Suprapubic skin (tissue), 4 donors: ENCODE data around the gene PTGIS. TPM values are rescaled to one million over a fixed set of nuclear protein-coding genes. Genes with fewer than 3 reads are reported as not detected.

Experiments
- DNase-seq, 2 donors: peaks; one replicate each; pipeline ENCODE4 v3.0.0-alpha.2; 2019; ENCODE audit warnings: low spot score in 2 of 2
- H3K27ac ChIP-seq: fragments of 200-600 bp; sonication (generic); one replicate; pipeline ENCODE4 v1.5.1; 2019
- H3K27me3 ChIP-seq: fragments of 200-600 bp; sonication (generic); one replicate; pipeline ENCODE4 v1.5.1; 2019
- H3K36me3 ChIP-seq: fragments of 200-600 bp; sonication (generic); one replicate; pipeline ENCODE4 v1.5.1; 2019
- H3K4me1 ChIP-seq: fragments of 200-600 bp; sonication (generic); one replicate; pipeline ENCODE4 v1.5.1; 2019
- H3K4me3 ChIP-seq: fragments of 200-600 bp; sonication (generic); one replicate; pipeline ENCODE4 v1.5.1; 2019; ENCODE audit warnings: mild to moderate bottlenecking
- H3K9me3 ChIP-seq: fragments of 200-600 bp; sonication (generic); one replicate; pipeline ENCODE4 v1.5.1; 2019
- CTCF ChIP-seq, 2 donors: fragments of 200-600 bp in 1 of 2; fragments of 450-650 bp in 1 of 2; sonication (generic) in 1 of 2; IDR thresholded peaks; one replicate each; pipeline ENCODE4 v1.5.1; 2016 to 2019; ENCODE audit warnings: antibody characterized with exemption in 2 of 2, mild to moderate bottlenecking in 1 of 2, moderate library complexity in 1 of 2
- EP300 ChIP-seq: sonication (generic); formaldehyde crosslinking; IDR thresholded peaks from one replicate; pipeline ENCODE4 v1.6.1; 2017; ENCODE audit warnings: antibody characterized with exemption
- POLR2A ChIP-seq, 2 donors: fragments of 450-650 bp; IDR thresholded peaks; one replicate each; pipeline ENCODE4 v1.6.1; 2017; ENCODE audit warnings: antibody characterized with exemption in 2 of 2, mild to moderate bottlenecking in 2 of 2, moderate library complexity in 2 of 2
- POLR2AphosphoS5 ChIP-seq, 3 donors: sonication (generic); formaldehyde crosslinking; IDR thresholded peaks; one replicate each; pipeline ENCODE4 v1.6.1; 2017; ENCODE audit warnings: antibody characterized with exemption in 3 of 3
- WGBS: methylation state at CpG from one replicate; pipeline ENCODE4 v1.1.5; 2018; 5-methylcytosine and 5-hydroxymethylcytosine counted together
- total RNA-seq, 4 donors: library from RNA; depleted of rRNA; stranded (reverse); fragments of >200 nt; gene quantifications; one replicate each; pipeline ENCODE4 v1.1.0, GENCODE V29; 2016

Gene PTGIS
- total RNA-seq, 4 donors from 2014 or later, result 4.3 to 14.4 (median 7.0) TPM

GRCh38 chr20:49521356-49521755 is 46.6 kb downstream of the PTGIS start:
- no peak overlapping the region for H3K4me3 ChIP-seq
- DNase-seq, result no peak
- no peaks in the 10 kb centered on the region for H3K4me1 ChIP-seq
- TF ChIP-seq POLR2A (IDR thresholded peaks at IDR 0.05) (no peak), EP300 (no peak), POLR2AphosphoS5 (IDR thresholded peaks at IDR 0.05) (no peak), CTCF (IDR thresholded peaks at IDR 0.05) (no peak)
- no peaks in the 10 kb centered on the region for H3K27me3 ChIP-seq
- 55% methylated on average over 4 of the region's 4 CpGs for WGBS
- H3K27ac ChIP-seq, result no peak overlapping the region
- no peaks in the 10 kb centered on the region for H3K9me3 ChIP-seq
- H3K36me3 ChIP-seq, result no peaks in the 10 kb centered on the region

- no peak for TF ChIP-seq POLR2A (IDR thresholded peaks at IDR 0.05)
- TF ChIP-seq CTCF (IDR thresholded peaks at IDR 0.05), result no peak
- no peak for TF ChIP-seq EP300
- TF ChIP-seq POLR2AphosphoS5 (IDR thresholded peaks at IDR 0.05), result no peak
- no peak overlapping the region for H3K4me3 ChIP-seq
- H3K9me3 ChIP-seq, result no peaks in the 10 kb centered on the region
- no peaks in the 10 kb centered on the region for H3K27me3 ChIP-seq
- H3K4me1 ChIP-seq, result no peaks in the 10 kb centered on the region
- no peaks in the 10 kb centered on the region for H3K36me3 ChIP-seq
- WGBS, result 91% methylated on average over 5 of the region's 5 CpGs
- no peak for DNase-seq
- no peak overlapping the region for H3K27ac ChIP-seq
Observed at GRCh38 chr20:49519777-49520359, 48.1 kb downstream of the PTGIS start.

GRCh38 chr20:49519212-49519712 is 48.7 kb downstream of the PTGIS start:
- Histone ChIP-seq H3K4me1 (no peaks in the 10 kb centered on the region), H3K4me3 (no peak overlapping the region), H3K27ac (no peak overlapping the region), H3K9me3 (no peaks in the 10 kb centered on the region), H3K27me3 (peaks cover 1% of the 10 kb centered on the region), H3K36me3 (no peaks in the 10 kb centered on the region)
- TF ChIP-seq POLR2A (IDR thresholded peaks at IDR 0.05) (no peak), POLR2AphosphoS5 (IDR thresholded peaks at IDR 0.05) (no peak), EP300 (no peak), CTCF (IDR thresholded peaks at IDR 0.05) (no peak)
- 67% methylated on average over 4 of the region's 4 CpGs for WGBS
- no peak for DNase-seq

GRCh38 chr20:49518576-49518975 is 49.4 kb downstream of the PTGIS start:
- peaks cover 8% of the 10 kb centered on the region for H3K27me3 ChIP-seq
- H3K4me1 ChIP-seq, result no peaks in the 10 kb centered on the region
- no peaks in the 10 kb centered on the region for H3K36me3 ChIP-seq
- no peak overlapping the region for H3K4me3 ChIP-seq
- H3K9me3 ChIP-seq, result no peaks in the 10 kb centered on the region
- no peak for DNase-seq
- TF ChIP-seq POLR2A (IDR thresholded peaks at IDR 0.05), result no peak
- no peak for TF ChIP-seq CTCF (IDR thresholded peaks at IDR 0.05)
- no peak for TF ChIP-seq POLR2AphosphoS5 (IDR thresholded peaks at IDR 0.05)
- no peak for TF ChIP-seq EP300
- WGBS, result 71% methylated on average over 5 of the region's 5 CpGs
- no peak overlapping the region for H3K27ac ChIP-seq

- Histone ChIP-seq H3K27ac (no peak overlapping the region), H3K4me3 (no peak overlapping the region), H3K36me3 (no peaks in the 10 kb centered on the region), H3K27me3 (peaks cover 16% of the 10 kb centered on the region), H3K4me1 (no peaks in the 10 kb centered on the region), H3K9me3 (no peaks in the 10 kb centered on the region)
- no peak for DNase-seq
- 85% methylated on average over 4 of the region's 4 CpGs for WGBS
- no peak for TF ChIP-seq POLR2AphosphoS5 (IDR thresholded peaks at IDR 0.05)
- no peak for TF ChIP-seq POLR2A (IDR thresholded peaks at IDR 0.05)
- no peak for TF ChIP-seq CTCF (IDR thresholded peaks at IDR 0.05)
- no peak for TF ChIP-seq EP300
Observed at GRCh38 chr20:49517805-49518100, 50.2 kb downstream of the PTGIS start.
